ENCODE measurements around the gene OR2J3. TPM values are rescaled to one million over a fixed set of nuclear protein-coding genes. Genes with fewer than 3 reads are reported as not detected.

The OR2J3 gene
- total RNA-seq, 4 donors from 2014 or later: not detected

- Histone ChIP-seq H3K27me3 (no peaks in the 10 kb centered on the region), H3K4me1 (no peaks in the 10 kb centered on the region), H3K4me3 (no peak overlapping the region), H3K36me3 (no peaks in the 10 kb centered on the region), H3K9me3 (no peaks in the 10 kb centered on the region), H3K27ac (no peak overlapping the region)
- no peak for TF ChIP-seq CTCF (IDR thresholded peaks at IDR 0.05)
- TF ChIP-seq POLR2A (IDR thresholded peaks at IDR 0.05): no peak
- intact Hi-C loops (cut with DNase I; ENCODE audit: low total_unique reads): no loop called here
- DNase-seq: no peak
These were observed 21.6 kb downstream of the OR2J3 start for GRCh38 chr6:29129326-29130012.

- H3K27me3 ChIP-seq: no peaks in the 10 kb centered on the region
- intact Hi-C loops (cut with DNase I; ENCODE audit: low total_unique reads): no loop called here
- no peak for DNase-seq
- no peaks in the 10 kb centered on the region for H3K36me3 ChIP-seq
- no peaks in the 10 kb centered on the region for H3K4me1 ChIP-seq
- H3K9me3 ChIP-seq: no peaks in the 10 kb centered on the region
- TF ChIP-seq POLR2A (IDR thresholded peaks at IDR 0.05): no peak
- no peak for TF ChIP-seq CTCF (IDR thresholded peaks at IDR 0.05)
- no peak overlapping the region for H3K4me3 ChIP-seq
- no peak overlapping the region for H3K27ac ChIP-seq
These were observed 22.8 kb downstream of the OR2J3 start for GRCh38 chr6:29130644-29131043.

GRCh38 chr6:29131691-29132090 is 23.8 kb downstream of the OR2J3 start:
- no peak for DNase-seq
- no peak for TF ChIP-seq CTCF (IDR thresholded peaks at IDR 0.05)
- TF ChIP-seq POLR2A (IDR thresholded peaks at IDR 0.05): no peak
- no peaks in the 10 kb centered on the region for H3K4me1 ChIP-seq
- H3K36me3 ChIP-seq: no peaks in the 10 kb centered on the region
- H3K27ac ChIP-seq: no peak overlapping the region
- intact Hi-C loops (cut with DNase I; ENCODE audit: low total_unique reads): no loop called here
- no peak overlapping the region for H3K4me3 ChIP-seq
- H3K27me3 ChIP-seq: no peaks in the 10 kb centered on the region
- no peaks in the 10 kb centered on the region for H3K9me3 ChIP-seq

- Histone ChIP-seq H3K4me1 (no peaks in the 10 kb centered on the region), H3K27me3 (no peaks in the 10 kb centered on the region), H3K36me3 (no peaks in the 10 kb centered on the region), H3K27ac (no peak overlapping the region), H3K9me3 (no peaks in the 10 kb centered on the region), H3K4me3 (no peak overlapping the region)
- no peak for DNase-seq
- TF ChIP-seq POLR2A (IDR thresholded peaks at IDR 0.05) (no peak), CTCF (IDR thresholded peaks at IDR 0.05) (no peak)
- intact Hi-C loops (cut with DNase I; ENCODE audit: low total_unique reads): no loop called here
These were observed 29.9 kb downstream of the OR2J3 start for GRCh38 chr6:29137724-29138123.

- H3K4me1 ChIP-seq: no peaks in the 10 kb centered on the region
- TF ChIP-seq POLR2A (IDR thresholded peaks at IDR 0.05): no peak
- TF ChIP-seq CTCF (IDR thresholded peaks at IDR 0.05): no peak
- no peaks in the 10 kb centered on the region for H3K9me3 ChIP-seq
- H3K27me3 ChIP-seq: no peaks in the 10 kb centered on the region
- no peak overlapping the region for H3K27ac ChIP-seq
- intact Hi-C loops (cut with DNase I; ENCODE audit: low total_unique reads): no loop called here
- no peak overlapping the region for H3K4me3 ChIP-seq
- no peaks in the 10 kb centered on the region for H3K36me3 ChIP-seq
- no peak for DNase-seq
These were observed 33.7 kb downstream of the OR2J3 start for GRCh38 chr6:29141606-29142005.
